Left lobe of liver (tissue), 2 donors: ENCODE measurements around the gene SLC52A1. TPM values are rescaled to one million over a fixed set of nuclear protein-coding genes. Genes with fewer than 3 reads are reported as not detected.
"Not testable (repeated sequence)": the region's sequence is repeated elsewhere in the genome, so short reads cannot be mapped to it uniquely, and the experiment has no call there.

ENCODE experiments used
- ATAC-seq: fragments of 200-7000 bp; cut with Tn5 transposase; one replicate; pipeline ENCODE4 v1.9.1; 2020; ENCODE audit warnings: mild to moderate bottlenecking, moderate library complexity
- DNase-seq: peaks from one replicate; pipeline ENCODE4 v3.0.0-alpha.2; 2020; ENCODE audit warnings: low spot score
- total RNA-seq: library from RNA; stranded (reverse); gene quantifications from one replicate; pipeline ENCODE4 v1.2.1, GENCODE V29; 2021
- donor health status: DM: no; HTN: no; CAD: no; lungs with moderate emphysema.
- donor health status: DM: no; HTN: yes; CAD: no.

Gene SLC52A1
- total RNA-seq, 1 donor from 2014 or later = 0.08 TPM

GRCh38 chr17:5031365-5032082 lies 3.7 kb downstream of the SLC52A1 start:
- DNase-seq (peak; percentile 60), ATAC-seq (peak; percentile 79)

DNA sequence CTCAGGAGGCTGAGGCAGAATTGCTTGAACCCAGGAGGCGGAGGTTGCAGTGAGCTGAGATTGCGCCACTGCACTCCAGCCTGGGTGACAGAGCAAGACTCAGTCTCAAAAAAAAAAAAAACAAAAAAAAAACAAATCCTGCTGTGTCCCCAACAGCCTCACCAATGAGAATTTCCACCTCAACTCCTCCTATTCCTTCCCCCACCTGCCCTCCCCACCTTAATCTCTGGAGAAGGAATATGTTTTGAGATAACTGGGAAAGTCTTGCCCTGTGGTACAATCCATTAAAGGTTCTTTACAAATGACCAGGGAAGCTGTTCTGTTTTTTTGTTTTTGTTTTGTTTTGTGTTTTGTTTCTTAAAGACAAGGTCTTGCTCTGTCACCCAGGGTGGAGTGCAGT lies 5.1 kb downstream of the SLC52A1 start:
- not testable (repeated sequence) for ATAC-seq, DNase-seq

GRCh38 chr17:5027916-5028315 lies 7.3 kb downstream of the SLC52A1 start:
- DNase-seq = no peak
- ATAC-seq = no peak

- no peak for DNase-seq
- no peak for ATAC-seq
Measured at GRCh38 chr17:5027299-5027698, 7.9 kb downstream of the SLC52A1 start.

DNA sequence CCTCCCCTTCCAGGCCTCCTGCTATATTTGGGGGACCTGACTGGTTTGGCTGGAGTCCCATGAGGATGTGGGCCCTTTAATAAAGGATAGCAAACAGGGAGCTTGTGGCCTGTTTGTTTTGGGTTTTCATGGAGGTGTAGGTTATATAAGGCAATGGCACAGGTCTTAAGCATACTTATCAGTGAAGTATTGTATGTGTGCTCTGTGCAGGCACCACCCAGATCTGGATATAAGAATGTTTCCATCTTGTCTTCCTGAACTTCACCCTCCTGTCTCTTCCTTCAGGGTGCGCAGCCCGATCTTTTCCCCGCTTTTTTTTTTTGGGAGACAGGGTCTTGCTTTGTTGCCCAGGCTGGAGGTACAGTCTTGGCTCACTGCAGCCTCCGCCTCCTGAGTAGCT lies 10.6 kb downstream of the SLC52A1 start:
- no peak for ATAC-seq
- no peak for DNase-seq

- DNase-seq = no peak
- ATAC-seq = no peak
Measured at GRCh38 chr17:5023588-5024147, 11.6 kb downstream of the SLC52A1 start.

DNA sequence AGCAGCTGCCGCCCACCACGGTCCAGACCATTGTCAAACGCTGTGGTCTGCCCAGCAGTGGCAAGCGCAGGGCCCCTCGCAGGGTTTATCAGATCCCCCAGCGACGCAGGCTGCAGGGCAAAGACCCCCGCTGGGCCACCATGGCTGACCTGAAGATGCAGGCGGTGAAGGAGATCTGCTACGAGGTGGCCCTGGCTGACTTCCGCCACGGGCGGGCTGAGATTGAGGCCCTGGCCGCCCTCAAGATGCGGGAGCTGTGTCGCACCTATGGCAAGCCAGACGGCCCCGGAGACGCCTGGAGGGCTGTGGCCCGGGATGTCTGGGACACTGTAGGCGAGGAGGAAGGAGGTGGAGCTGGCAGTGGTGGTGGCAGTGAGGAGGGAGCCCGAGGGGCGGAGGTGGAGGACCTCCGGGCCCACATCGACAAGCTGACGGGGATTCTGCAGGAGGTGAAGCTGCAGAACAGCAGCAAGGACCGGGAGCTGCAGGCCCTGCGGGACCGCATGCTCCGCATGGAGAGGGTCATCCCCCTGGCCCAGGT lies 13.0 kb downstream of the SLC52A1 start:
- DNase-seq = no peak
- no peak for ATAC-seq

GRCh38 chr17:5020502-5021023 lies 14.7 kb downstream of the SLC52A1 start:
- no peak for DNase-seq
- ATAC-seq = no peak

- no peak for ATAC-seq
- no peak for DNase-seq
Measured at GRCh38 chr17:5019475-5019956, 15.7 kb downstream of the SLC52A1 start.

DNA sequence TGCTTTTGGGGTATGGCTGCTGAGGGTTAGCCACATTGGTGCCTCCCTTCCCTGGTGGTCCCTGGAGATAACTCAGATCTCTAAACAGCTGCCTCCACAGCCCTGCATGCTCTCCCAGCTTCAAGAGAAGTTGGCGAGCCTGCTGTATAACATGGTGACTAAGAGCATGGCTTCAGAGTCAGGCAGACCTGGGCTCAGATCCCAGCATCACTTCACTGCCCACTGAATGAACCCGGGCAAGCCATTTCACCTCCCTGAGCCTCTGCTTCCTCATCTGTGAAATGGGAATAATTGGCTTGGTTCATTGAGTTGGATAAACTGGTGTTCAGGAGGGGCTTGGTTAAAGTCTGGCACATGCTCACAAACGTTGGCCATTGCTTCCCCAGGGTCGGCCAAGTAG lies 20.9 kb downstream of the SLC52A1 start:
- no peak for DNase-seq
- no peak for ATAC-seq

DNA sequence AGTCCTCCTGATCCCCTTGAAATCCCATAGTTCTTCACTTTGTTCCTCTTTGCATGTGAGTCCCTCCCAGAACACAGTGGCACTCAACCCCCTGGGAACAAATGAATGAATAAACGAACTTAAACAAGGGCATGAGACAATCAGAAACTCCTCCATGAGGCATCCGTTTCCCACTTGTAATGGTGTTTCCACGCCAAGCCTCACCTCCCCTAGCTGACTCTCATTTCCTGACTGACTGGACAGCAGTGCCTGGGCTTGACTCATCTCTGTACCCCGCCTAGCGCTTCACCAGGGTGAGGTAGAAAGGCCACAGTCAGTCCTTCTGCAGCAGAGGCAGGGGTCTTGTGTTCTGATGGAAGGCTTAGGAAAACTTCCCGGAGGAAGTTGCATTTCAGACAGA lies 23.3 kb downstream of the SLC52A1 start:
- ATAC-seq (no peak), DNase-seq (no peak)

DNA sequence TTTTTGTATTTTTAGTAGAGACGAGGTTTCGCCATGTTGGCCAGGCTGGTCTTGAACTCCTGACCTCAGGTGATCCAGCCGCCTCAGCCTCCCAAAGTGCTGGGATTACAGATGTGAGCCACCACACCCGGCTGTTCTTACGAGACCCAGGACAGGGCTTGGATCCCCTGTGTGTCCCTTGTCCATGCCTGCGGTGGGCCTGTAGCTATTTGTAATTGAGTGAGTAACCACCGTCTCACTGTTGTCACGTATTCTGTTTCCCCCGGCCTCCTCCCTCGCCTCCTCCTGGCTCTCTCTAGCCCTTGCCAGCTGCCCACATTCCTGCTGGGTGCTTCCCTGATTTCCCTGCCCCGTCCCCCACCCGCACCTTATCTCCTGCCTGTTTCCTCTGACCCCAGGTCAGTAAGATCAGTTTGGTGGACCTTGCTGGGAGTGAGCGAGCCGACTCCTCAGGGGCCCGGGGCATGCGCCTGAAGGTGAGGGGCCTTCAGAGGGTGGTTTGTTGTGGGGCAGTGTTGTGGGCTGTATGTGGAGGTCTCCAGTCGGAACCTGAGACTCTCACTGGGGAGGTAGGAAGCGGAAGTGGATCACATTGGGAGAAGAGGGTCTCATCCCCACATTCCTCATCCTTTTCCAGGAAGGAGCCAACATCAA lies 31.9 kb downstream of the SLC52A1 start:
- DNase-seq = no peak
- ATAC-seq = no peak

DNA sequence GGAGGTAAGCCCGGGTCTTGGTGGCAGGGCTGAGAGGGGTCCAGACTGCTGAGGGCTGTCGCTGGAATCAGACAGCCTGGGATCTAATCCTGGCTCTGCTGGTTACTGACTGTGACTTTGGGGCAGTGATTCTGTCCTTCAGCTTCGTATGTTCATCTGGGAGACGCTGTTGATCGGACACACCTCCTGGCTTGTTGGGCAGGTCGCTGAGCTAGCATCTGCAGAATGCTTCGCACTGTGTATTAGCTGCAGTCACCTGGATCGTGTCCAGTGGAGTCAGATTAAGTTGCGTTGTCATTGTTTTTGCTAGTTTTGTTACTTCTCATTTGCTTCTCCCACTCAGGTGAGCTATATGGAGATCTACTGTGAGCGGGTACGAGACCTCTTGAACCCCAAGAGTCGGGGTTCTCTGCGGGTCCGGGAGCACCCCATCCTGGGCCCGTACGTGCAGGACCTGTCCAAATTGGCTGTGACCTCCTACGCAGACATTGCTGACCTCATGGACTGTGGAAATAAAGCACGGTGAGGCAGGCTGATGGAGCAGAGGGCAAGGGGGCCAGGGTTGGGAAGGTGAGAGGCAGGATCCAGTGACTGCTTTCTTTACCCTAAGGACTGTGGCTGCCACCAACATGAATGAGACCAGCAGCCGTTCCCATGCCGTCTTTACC lies 33.0 kb downstream of the SLC52A1 start:
- ATAC-seq (no peak), DNase-seq (no peak)

DNA sequence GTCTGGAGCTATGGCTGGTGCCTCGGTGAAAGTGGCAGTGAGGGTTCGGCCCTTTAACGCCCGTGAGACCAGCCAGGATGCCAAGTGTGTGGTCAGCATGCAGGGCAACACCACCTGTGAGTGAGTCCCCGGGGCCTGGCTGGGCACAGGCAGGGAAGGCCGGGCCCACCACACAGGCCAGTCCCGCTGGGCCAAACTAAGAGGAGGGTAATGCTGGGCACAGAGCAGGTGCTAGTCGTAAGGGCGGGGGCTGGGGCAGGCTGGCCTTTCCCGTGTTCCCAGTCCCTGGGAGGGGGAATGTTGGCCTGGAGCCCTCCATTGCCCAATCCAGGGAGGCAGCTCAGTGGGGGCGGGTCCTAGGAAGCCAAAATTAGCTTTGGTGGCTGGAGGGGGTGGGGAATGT lies 35.0 kb downstream of the SLC52A1 start:
- peak; percentile 83 for DNase-seq
- peak; percentile 32 for ATAC-seq

DNA sequence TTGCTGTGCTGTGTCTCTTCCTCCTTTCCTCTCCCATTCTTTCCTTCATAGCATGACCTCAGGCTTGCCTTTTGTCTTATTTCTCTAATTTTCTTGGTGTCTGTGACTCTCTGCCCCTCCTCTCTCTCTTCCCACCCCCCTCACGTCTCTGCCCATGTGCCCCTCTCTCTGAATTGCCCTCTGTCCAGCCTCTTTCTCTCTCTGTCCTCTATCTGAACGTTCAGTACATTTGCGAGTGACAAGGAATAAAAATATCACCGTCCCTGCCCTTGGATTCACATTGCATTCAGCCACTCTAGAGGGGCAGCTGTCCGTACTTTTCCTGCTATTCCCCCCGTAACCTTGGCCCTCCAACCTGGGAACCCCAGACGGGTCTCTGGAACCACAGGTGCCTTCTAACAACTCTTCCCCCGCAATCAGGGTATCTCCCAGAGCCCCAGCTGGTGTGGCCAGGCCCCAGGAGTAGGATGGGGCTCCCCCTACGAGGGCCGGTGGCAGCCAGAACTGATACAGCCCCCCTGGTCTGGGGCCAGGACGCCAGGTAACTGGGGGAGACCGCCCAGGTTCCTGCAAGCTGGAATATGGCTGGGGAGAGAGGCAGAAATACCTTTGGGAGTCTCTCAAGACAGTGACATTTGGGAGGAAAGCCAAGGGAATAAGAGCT lies 35.7 kb downstream of the SLC52A1 start:
- no peak for ATAC-seq

DNA sequence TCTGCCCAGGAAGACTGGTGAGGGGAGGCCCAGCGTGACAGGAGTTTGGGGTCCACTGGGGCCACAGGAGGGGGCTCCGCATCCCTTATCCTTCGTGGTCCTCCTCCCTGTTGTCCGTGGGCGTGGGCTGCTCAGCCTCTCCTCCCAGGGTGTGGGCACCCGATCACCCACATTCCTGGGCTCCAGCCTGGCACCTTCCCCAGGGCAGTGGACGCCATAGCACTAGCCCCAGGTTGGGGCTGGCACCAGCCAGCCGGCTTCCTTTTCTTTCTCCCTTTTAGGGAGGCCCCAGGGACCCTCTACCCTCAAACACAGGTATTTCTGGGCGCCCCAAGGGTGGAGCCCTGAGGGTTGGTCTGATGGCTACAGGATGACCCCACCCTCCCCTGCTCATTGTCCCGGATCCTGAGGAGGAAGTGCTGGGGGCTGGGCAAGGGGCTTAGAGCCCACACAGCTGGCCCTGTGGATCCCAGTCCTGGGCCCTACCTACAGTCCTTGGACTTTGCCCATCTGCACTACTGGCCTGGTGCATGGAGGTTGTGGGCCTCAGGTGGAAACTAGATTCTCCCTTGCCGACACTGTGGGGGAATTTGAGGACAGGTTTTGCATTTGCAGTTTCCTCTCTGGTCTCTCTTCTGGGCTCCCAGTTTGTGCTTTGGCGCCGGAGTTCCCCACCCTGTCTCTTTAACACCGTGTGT lies 36.3 kb downstream of the SLC52A1 start:
- ATAC-seq (peak; percentile 50), DNase-seq (peak; percentile 77)

More for the DNA sequence above, 35.7 kb downstream of the SLC52A1 start:
- no peak for DNase-seq

DNA sequence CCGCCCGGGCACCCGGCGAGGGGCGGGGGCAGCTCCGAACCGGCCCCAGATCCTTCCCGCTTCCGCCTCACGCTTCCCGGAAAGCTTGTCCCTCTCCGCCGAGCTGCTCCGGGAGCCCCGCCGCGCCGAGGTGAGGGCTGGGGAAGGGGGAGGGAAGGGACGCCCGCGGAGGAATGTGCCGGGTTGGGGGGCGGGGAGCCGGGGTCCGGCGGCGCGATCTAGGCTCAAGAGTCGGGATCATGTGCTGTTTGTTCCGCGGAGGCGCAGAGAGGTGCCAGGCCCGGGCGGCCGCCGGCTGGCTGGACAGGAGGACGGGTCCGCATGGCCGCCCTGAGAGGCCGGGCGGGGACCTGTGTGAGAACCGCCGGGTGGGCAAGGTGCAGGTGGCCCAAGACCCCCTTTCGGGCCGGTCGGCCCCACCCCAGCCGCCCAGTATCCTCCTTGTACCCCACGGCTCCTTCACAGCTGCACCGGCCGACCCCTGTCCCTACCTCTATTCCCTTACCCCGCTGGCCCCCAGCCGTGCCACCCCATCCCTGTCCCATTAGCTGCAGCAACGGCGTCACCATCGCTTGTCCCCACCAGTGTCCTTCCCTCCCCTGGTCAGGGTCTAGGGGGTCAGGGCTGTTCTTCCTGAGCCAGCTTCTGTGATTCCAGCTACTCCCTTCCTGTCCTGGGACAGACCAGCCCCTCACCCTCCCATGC lies 37.0 kb downstream of the SLC52A1 start:
- ATAC-seq (peak; percentile 1), DNase-seq (peak; percentile 65)

GRCh38 chr17:4997302-4998026 lies 37.8 kb downstream of the SLC52A1 start, which contains the start of the genes INCA1 and KIF1C:
INCA1 (minus strand) TSS chr17:4997522; CDS start chr17:4994437, 3,085 bp downstream.
KIF1C (plus strand) TSS chr17:4997950; CDS start chr17:5000247, 2,297 bp downstream.
- peak; percentile 90 for ATAC-seq
- DNase-seq = peak; percentile 95
